ENCODE data around the gene NAA10. TPM values are rescaled to one million over a fixed set of nuclear protein-coding genes. Genes with fewer than 3 reads are reported as not detected.
A peak's percentile ranks its signal among the peaks of the same experiment; 100 is the strongest.

NAA10 gene
- total RNA-seq, 4 donors from 2014 or later = 29.9 to 57.2 (median 47.4) TPM

- no peaks in the 10 kb centered on the region for H3K36me3 ChIP-seq
- no peaks in the 10 kb centered on the region for H3K9me3 ChIP-seq
- no peaks in the 10 kb centered on the region for H3K27me3 ChIP-seq
- peaks cover 6 to 27% (median 17%) of the 10 kb centered on the region in 4 donors for H3K4me1 ChIP-seq
- intact Hi-C loops (cut with DNase I; ENCODE audit: low total_unique reads) (no loop called here), in situ Hi-C loops (cut with MboI; ENCODE audit: low pct_ligation_motif_present in 1 of 4, low pct_unique_long_range_greater_than_20kb in 1 of 4, low sequenced_read_pairs in 3 of 4) (loop anchor here in 1 of 4 donors (25.0 kb wide), 2 partner anchors 142 to 967 kb away; partner anchors contain the start of genes IDH3G, SRPK3 and SSR4)
- H3K4me3 ChIP-seq = peak overlapping the region in 1 of 4 donors; percentile 25
- TF ChIP-seq, protein P1, sequence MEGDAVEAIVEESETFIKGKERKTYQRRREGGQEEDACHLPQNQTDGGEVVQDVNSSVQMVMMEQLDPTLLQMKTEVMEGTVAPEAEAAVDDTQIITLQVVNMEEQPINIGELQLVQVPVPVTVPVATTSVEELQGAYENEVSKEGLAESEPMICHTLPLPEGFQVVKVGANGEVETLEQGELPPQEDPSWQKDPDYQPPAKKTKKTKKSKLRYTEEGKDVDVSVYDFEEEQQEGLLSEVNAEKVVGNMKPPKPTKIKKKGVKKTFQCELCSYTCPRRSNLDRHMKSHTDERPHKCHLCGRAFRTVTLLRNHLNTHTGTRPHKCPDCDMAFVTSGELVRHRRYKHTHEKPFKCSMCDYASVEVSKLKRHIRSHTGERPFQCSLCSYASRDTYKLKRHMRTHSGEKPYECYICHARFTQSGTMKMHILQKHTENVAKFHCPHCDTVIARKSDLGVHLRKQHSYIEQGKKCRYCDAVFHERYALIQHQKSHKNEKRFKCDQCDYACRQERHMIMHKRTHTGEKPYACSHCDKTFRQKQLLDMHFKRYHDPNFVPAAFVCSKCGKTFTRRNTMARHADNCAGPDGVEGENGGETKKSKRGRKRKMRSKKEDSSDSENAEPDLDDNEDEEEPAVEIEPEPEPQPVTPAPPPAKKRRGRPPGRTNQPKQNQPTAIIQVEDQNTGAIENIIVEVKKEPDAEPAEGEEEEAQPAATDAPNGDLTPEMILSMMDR (IDR thresholded peaks at IDR 0.05) = no peak
- TF ChIP-seq POLR2AphosphoS5 (IDR thresholded peaks at IDR 0.05) = no peak
- peak overlapping the region; percentile 75 to 96 (median 81) for H3K27ac ChIP-seq
- no peak for DNase-seq
- 39% methylated on average over 9 of the region's 9 CpGs; no CpG with 5 or more reads in 1 of the 2 donors for WGBS, 2 donors (ENCODE audit: low coverage in 1 of 2)
These were observed 6.0 kb downstream of the NAA10 start for GRCh38 chrX:153928846-153929245.

GRCh38 chrX:153927922-153928760 is 6.7 kb downstream of the NAA10 start:
- intact Hi-C loops (cut with DNase I; ENCODE audit: low total_unique reads) (no loop called here), in situ Hi-C loops (cut with MboI; ENCODE audit: low pct_ligation_motif_present in 1 of 4, low pct_unique_long_range_greater_than_20kb in 1 of 4, low sequenced_read_pairs in 3 of 4) (loop anchor here in 1 of 4 donors (25.0 kb wide), 2 partner anchors 141 to 966 kb away; partner anchors contain the start of genes IDH3G, SRPK3 and SSR4)
- WGBS, 2 donors (ENCODE audit: low coverage in 1 of 2) = 43% methylated on average over 60 of the region's 76 CpGs; no CpG with 5 or more reads in 1 of the 2 donors
- DNase-seq = peak; percentile 96
- H3K9me3 ChIP-seq = no peaks in the 10 kb centered on the region
- peak overlapping the region; percentile 52 to 63 (median 53) for H3K4me3 ChIP-seq
- H3K27ac ChIP-seq = peak overlapping the region; percentile 96 to 99 (median 98)
- peaks cover 7 to 26% (median 16%) of the 10 kb centered on the region in 4 donors for H3K4me1 ChIP-seq
- H3K36me3 ChIP-seq = no peaks in the 10 kb centered on the region
- TF ChIP-seq POLR2A (IDR thresholded peaks at IDR 0.05) (peak; percentile 65), EP300 (IDR thresholded peaks at IDR 0.05; ENCODE audit: low read depth) (no peak), POLR2AphosphoS5 (IDR thresholded peaks at IDR 0.05) (peak; percentile 65 to 78 (median 69))
- TF ChIP-seq, protein P1 (IDR thresholded peaks at IDR 0.05) = no peak
- no peaks in the 10 kb centered on the region for H3K27me3 ChIP-seq

DNA sequence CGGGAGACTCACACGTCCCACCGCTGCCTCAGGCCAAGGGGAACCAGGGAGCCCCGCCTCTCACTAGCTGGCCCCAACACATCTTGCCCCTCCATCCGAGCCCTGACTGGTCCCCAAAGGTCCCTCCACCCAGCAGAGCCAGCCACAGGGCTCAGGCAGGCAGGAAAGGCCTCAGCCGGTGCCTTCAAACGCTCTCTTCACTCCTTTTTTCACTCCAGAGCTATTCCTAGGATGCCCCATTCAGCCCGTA is 7.2 kb downstream of the NAA10 start:
- intact Hi-C loops (cut with DNase I; ENCODE audit: low total_unique reads) = no loop called here
- WGBS, 2 donors (ENCODE audit: low coverage in 1 of 2) = 39% methylated on average over 8 of the region's 8 CpGs; no CpG with 5 or more reads in 1 of the 2 donors
- Histone ChIP-seq H3K27me3 (no peaks in the 10 kb centered on the region), H3K27ac (peak overlapping the region; percentile 96 to 99 (median 98)), H3K9me3 (no peaks in the 10 kb centered on the region), H3K4me3 (peak overlapping the region; percentile 52 to 63 (median 53)), H3K36me3 (no peaks in the 10 kb centered on the region), H3K4me1 (peaks cover 7 to 30% (median 19%) of the 10 kb centered on the region in 4 donors)
- TF ChIP-seq, protein P1 (IDR thresholded peaks at IDR 0.05) = no peak
- no peak for TF ChIP-seq POLR2A (IDR thresholded peaks at IDR 0.05)
- TF ChIP-seq EP300 (IDR thresholded peaks at IDR 0.05; ENCODE audit: low read depth) = no peak
- TF ChIP-seq POLR2AphosphoS5 (IDR thresholded peaks at IDR 0.05) = no peak
- DNase-seq = no peak
- in situ Hi-C loops (cut with MboI; ENCODE audit: low pct_ligation_motif_present in 1 of 4, low pct_unique_long_range_greater_than_20kb in 1 of 4, low sequenced_read_pairs in 3 of 4) = loop anchor here in 1 of 4 donors (25.0 kb wide), 2 partner anchors 140 to 965 kb away; partner anchors contain the start of genes IDH3G, SRPK3 and SSR4

- TF ChIP-seq EP300 (IDR thresholded peaks at IDR 0.05; ENCODE audit: low read depth) = no peak
- TF ChIP-seq, protein P1 (IDR thresholded peaks at IDR 0.05) = no peak
- TF ChIP-seq POLR2A (IDR thresholded peaks at IDR 0.05) = no peak
- TF ChIP-seq POLR2AphosphoS5 (IDR thresholded peaks at IDR 0.05) = peak in 2 of 3 donors; percentile 30 to 49
- in situ Hi-C loops (cut with MboI; ENCODE audit: low pct_ligation_motif_present in 1 of 4, low pct_unique_long_range_greater_than_20kb in 1 of 4, low sequenced_read_pairs in 3 of 4) = loop anchor here in 1 of 4 donors (25.0 kb wide), 2 partner anchors 140 to 965 kb away; partner anchors contain the start of genes IDH3G, SRPK3 and SSR4
- no peaks in the 10 kb centered on the region for H3K27me3 ChIP-seq
- H3K4me3 ChIP-seq = peak overlapping the region; percentile 52 to 63 (median 53)
- H3K36me3 ChIP-seq = no peaks in the 10 kb centered on the region
- H3K4me1 ChIP-seq = peaks cover 7 to 34% (median 19%) of the 10 kb centered on the region in 4 donors
- DNase-seq = peak; percentile 77
- no peaks in the 10 kb centered on the region for H3K9me3 ChIP-seq
- H3K27ac ChIP-seq = peak overlapping the region; percentile 96 to 99 (median 98)
- intact Hi-C loops (cut with DNase I; ENCODE audit: low total_unique reads) = no loop called here
- WGBS, 2 donors (ENCODE audit: low coverage in 1 of 2) = 34% methylated on average over 24 of the region's 31 CpGs; no CpG with 5 or more reads in 1 of the 2 donors
These were observed 7.8 kb downstream of the NAA10 start for GRCh38 chrX:153926858-153927671.
